Activated naive CD4-positive, alpha-beta T cell treated with anti-CD3 and anti-CD28 coated beads, Interleukin-2, amount 50 U/mL, for 72 hours (primary cell): ENCODE results near the gene CACFD1. TPM values are rescaled to one million over a fixed set of nuclear protein-coding genes. Genes with fewer than 3 reads are reported as not detected.

ENCODE experiments used
- ATAC-seq, 2 donors: fragments of 150-1000 bp; cut with Tn5 transposase; 2 replicates each; pipeline ENCODE4 v1.10.0; 2021; ENCODE audit warnings: mild to moderate bottlenecking in 2 of 2, moderate library complexity in 2 of 2
- DNase-seq, 2 donors: peaks; one replicate each; pipeline ENCODE4 v3.0.0; 2021 to 2022; ENCODE audit warnings: low spot score in 2 of 2
- H3K27ac Mint-ChIP-seq, 2 donors: one replicate each; pipeline ENCODE4 v1.8.0; 2022; ENCODE audit warnings: mild to moderate bottlenecking in 2 of 2, mixed read lengths in 2 of 2
- H3K36me3 Mint-ChIP-seq, 2 donors: one replicate each; pipeline ENCODE4 v1.8.0; 2022; ENCODE audit warnings: mixed read lengths in 2 of 2
- H3K9me3 Mint-ChIP-seq, 2 donors: one replicate each; pipeline ENCODE4 v1.8.0; 2022; ENCODE audit warnings: mixed read lengths in 2 of 2
- total RNA-seq, 2 donors: library from RNA; stranded (reverse); gene quantifications; one replicate each; pipeline ENCODE4 v1.2.3, GENCODE V29; 2022

Gene CACFD1
- total RNA-seq, 2 donors from 2014 or later = 0.37 to 2.3 TPM

DNA sequence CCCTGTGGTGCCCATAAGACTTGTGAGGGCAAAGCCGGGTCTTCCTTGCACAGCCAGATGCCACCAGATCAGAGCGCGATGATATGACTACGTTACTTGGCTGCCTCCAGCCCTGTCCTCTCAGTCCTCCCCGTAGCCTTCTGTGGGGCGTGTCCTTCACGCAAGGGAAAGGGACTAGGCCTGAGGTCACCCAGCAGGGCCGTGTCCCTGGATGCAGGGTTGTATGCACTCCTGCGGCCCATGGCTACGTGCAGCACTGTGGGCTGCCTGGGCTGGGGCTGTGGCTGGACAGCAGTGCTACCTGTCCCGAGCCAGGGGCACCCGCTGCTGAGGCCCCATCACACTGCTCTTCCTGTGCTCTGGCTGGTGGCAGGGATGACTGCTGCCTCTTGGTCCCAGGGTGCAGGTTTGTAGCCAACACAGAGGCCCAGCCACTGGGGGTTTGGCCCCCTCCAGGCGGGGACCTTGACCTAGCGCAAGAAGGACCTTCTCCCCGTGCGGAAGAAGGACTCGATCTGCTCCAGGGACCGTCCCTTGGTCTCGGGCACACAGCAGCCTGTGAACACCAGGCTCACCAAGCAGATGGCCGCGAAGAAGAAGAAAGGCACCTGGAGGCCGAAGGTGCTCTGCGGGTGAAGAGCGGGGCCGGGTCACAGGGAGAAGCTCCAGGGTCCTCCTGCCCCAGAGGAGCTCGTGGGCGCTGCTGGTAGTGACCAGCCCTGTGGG lies 11.9 kb downstream of the CACFD1 start:
- no peak for DNase-seq
- no peaks in the 10 kb centered on the region for H3K36me3 Mint-ChIP-seq
- no peak for ATAC-seq
- H3K9me3 Mint-ChIP-seq = no peaks in the 10 kb centered on the region
- no peak overlapping the region for H3K27ac Mint-ChIP-seq

GRCh38 chr9:133472277-133472645 lies 12.5 kb downstream of the CACFD1 start:
- H3K27ac Mint-ChIP-seq = no peak overlapping the region

GRCh38 chr9:133472753-133473378 lies 13.1 kb downstream of the CACFD1 start:
- H3K27ac Mint-ChIP-seq = no peak overlapping the region
- H3K36me3 Mint-ChIP-seq = no peaks in the 10 kb centered on the region
- ATAC-seq = no peak
- H3K9me3 Mint-ChIP-seq = no peaks in the 10 kb centered on the region
- no peak for DNase-seq

More at GRCh38 chr9:133472277-133472645, 12.5 kb downstream of the CACFD1 start:
- no peaks in the 10 kb centered on the region for H3K36me3 Mint-ChIP-seq
- DNase-seq (no peak), ATAC-seq (no peak)
- no peaks in the 10 kb centered on the region for H3K9me3 Mint-ChIP-seq

DNA sequence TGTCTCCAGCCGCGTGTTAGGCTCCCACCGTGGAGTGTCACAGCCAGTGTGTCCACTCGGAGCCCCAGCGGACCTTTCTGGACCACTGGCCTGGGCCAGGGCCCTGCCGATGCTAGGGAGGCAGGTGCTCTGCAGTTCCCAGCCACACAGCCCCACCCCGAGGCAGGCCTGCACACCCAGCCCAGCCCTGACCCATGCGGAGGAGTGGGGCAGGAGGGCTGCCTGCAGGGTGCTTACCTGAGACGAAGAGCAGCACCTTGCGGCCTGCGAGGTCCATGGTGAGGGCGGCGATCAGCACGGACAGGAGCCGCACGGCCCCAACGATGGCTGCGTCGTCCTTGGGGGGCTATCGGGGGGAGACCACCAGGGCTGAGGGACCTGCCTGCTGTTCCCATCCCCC lies 14.0 kb downstream of the CACFD1 start:
- Mint-ChIP-seq H3K9me3 (no peaks in the 10 kb centered on the region), H3K27ac (no peak overlapping the region), H3K36me3 (no peaks in the 10 kb centered on the region)
- ATAC-seq (no peak), DNase-seq (no peak)

DNA sequence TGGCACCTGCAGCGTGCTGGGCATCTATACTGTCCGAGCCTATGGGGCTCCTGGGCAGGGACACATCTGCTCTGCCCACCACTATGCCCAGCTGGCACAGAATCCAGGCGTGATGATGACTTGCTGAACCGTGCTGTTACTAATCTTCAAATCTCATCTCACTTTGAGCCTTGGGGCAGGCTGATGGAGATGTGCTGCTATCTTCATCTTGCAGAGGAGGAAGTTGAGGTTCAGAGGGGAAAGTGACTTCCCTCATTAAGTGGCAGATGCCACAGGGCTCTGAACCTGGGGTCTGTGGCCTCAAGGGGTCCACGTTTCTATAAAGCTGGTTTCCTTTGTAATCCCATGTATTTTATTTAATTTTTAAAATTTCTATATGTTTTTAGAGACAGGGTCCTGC lies 14.4 kb downstream of the CACFD1 start:
- DNase-seq = no peak
- Mint-ChIP-seq H3K36me3 (no peaks in the 10 kb centered on the region), H3K27ac (no peak overlapping the region), H3K9me3 (no peaks in the 10 kb centered on the region)
- no peak for ATAC-seq

DNA sequence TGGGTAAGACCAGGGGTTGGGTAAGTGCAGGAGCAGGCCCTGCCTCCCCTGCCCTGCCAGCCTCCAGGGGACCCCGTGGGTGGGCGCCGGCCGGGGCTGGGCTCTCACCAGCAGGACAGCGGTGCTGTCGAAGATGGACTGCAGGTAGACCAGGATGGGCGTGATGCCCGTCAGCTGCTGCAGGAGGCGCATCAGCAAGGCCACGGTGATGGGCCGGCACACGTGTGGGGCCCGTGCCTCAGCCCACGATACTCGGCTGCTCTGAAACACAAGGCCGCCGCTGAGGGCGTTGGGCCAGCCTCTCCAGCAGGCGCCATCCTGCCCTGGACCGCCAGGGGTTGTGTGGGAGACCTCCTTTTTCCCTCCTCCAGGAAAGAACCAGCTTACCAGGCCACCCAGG lies 15.1 kb downstream of the CACFD1 start:
- no peak for DNase-seq
- ATAC-seq = no peak
- no peaks in the 10 kb centered on the region for H3K36me3 Mint-ChIP-seq
- no peak overlapping the region for H3K27ac Mint-ChIP-seq
- no peaks in the 10 kb centered on the region for H3K9me3 Mint-ChIP-seq

DNA sequence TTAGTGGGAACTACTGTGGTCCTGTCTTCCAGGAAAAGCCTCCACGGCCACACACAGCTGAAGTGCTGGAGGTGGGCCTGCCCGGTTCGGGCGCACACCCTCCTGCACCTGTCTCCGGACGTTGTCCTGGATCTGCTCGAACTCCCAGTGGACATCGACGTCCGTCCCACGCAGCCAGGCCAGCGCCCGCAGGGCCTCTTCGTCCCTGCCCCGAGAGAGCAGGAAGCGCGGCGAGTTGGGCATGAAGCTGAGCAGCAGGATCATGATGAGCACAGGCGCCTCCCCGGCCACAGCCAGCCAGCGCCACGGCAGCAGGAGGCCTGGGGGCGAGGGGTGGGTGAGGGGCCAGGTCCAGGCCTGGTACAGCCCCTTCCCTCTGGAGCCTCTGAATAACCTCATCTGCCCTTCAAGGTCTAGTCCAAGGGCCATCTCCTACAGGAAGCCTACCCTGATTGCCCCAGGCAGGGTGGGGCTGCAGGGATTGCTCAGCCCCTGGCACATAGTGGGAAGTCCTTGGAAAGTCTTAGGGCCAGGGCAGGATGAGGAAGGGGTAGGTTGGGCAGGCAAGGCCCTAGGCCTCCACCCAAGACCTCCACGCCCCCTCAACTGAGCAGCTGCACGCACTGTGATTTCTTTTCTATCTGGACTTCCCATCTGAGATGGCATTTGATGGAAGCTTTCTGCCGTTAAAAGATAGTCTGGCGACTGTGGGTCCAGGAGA lies 15.7 kb downstream of the CACFD1 start:
- no peak overlapping the region for H3K27ac Mint-ChIP-seq
- no peaks in the 10 kb centered on the region for H3K9me3 Mint-ChIP-seq
- no peak for DNase-seq
- ATAC-seq = no peak
- H3K36me3 Mint-ChIP-seq = no peaks in the 10 kb centered on the region

DNA sequence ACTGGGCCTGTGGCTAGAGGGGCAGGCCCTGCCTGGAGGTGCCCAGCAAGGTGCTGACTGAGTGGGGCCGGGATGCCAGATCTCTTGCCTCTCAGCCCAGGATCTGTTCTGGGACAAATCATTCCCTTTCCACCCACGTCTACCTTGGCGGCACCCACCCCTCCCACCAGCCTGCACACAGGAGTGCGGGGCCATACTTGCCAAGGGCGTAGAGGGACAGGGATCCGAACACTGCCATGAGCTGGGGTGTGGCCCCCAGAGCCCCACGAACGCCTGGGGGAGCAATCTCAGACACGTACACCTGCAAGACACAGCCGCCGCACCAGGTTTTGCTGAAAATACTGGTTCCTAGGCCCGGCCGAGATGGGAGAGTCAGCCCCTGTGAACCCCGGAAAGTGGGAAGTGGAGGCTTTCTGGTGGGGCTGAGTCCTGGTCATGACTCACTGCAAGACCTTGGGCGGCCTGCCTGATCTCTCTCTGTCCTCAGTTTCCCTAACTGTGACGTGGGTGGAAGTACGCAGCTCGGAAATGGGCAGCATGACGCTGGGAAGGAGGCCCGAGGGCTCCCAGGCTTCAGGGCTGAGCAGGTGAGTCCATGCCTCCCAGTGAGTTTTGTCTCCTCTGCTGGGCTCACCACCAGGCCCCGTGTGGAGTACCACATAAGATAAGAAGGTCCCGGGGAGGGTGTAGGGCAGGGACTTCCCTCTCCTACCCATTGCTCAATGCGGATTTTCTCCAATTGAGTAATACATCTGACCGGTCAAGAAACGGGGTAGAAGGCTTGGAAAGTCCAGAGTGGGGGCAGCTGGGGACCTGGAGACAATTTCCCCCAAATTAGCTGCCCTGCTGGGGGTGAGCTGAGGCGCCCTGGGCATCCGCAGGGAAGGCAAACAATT lies 16.5 kb downstream of the CACFD1 start:
- Mint-ChIP-seq H3K36me3 (no peaks in the 10 kb centered on the region), H3K9me3 (no peaks in the 10 kb centered on the region), H3K27ac (no peak overlapping the region)
- no peak for DNase-seq
- ATAC-seq = no peak

DNA sequence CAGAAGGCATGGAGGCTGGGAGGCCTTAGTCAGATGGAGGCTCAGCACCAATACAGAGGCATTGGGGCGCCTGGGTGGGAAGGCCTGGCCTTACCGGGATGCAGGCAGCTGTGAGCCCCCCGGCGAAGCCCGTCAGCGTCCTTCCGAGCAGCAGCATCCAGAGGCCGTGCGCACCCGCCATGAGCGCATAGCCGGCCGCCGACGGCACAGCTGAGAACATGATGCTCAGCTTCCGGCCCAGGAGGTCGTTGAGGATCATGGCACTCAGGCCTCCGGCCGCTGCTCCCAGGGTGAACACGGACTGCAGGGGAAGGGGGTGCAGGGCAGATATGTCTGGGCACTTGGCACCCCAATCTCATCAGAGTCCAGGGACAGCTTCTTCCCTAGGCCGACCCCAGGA lies 17.2 kb downstream of the CACFD1 start:
- Mint-ChIP-seq H3K27ac (no peak overlapping the region), H3K36me3 (no peaks in the 10 kb centered on the region), H3K9me3 (no peaks in the 10 kb centered on the region)
- no peak for DNase-seq
- no peak for ATAC-seq

DNA sequence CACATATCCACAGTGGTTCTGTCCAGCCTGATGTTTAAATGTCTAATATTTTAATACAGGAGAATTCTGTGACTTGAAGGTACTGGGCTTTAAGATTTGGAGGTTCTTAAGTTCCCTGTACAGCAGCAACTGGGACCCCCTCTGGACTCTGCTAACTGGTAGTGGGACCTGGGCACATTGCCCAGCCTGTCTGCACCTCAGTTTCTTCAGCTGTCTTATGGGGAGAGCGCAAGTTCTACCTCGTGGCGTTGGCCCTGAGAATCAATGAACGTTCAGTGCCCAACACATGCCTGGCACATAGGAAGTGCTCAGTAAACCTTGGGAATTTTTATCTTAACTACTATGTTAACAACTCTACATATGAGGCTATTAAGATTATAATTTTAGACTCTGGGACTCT lies 17.7 kb downstream of the CACFD1 start:
- Mint-ChIP-seq H3K27ac (no peak overlapping the region), H3K9me3 (no peaks in the 10 kb centered on the region), H3K36me3 (no peaks in the 10 kb centered on the region)
- no peak for DNase-seq
- ATAC-seq = no peak

- no peaks in the 10 kb centered on the region for H3K36me3 Mint-ChIP-seq
- no peak overlapping the region for H3K27ac Mint-ChIP-seq
- H3K9me3 Mint-ChIP-seq = no peaks in the 10 kb centered on the region
- no peak for DNase-seq
- ATAC-seq = peak in 1 of 2 donors; percentile 2
These were observed 18.4 kb downstream of the CACFD1 start for GRCh38 chr9:133477992-133478850.

- DNase-seq (peak; percentile 85), ATAC-seq (peak; percentile 99 to 100)
- Mint-ChIP-seq H3K9me3 (no peaks in the 10 kb centered on the region), H3K27ac (no peak within 1 kb of the TSS), H3K36me3 (no peaks in the 10 kb centered on the region)
These were observed 19.3 kb downstream of the CACFD1 start, which contains the start of gene SLC2A6 for GRCh38 chr9:133478851-133479711. SLC2A6 (minus strand) TSS chr9:133479099; CDS start chr9:133479059, 40 bp downstream.

- no peak overlapping the region for H3K27ac Mint-ChIP-seq
- DNase-seq = no peak
- ATAC-seq = no peak
- no peaks in the 10 kb centered on the region for H3K9me3 Mint-ChIP-seq
- no peaks in the 10 kb centered on the region for H3K36me3 Mint-ChIP-seq
These were observed 23.8 kb downstream of the CACFD1 start for GRCh38 chr9:133483611-133484010.

DNA sequence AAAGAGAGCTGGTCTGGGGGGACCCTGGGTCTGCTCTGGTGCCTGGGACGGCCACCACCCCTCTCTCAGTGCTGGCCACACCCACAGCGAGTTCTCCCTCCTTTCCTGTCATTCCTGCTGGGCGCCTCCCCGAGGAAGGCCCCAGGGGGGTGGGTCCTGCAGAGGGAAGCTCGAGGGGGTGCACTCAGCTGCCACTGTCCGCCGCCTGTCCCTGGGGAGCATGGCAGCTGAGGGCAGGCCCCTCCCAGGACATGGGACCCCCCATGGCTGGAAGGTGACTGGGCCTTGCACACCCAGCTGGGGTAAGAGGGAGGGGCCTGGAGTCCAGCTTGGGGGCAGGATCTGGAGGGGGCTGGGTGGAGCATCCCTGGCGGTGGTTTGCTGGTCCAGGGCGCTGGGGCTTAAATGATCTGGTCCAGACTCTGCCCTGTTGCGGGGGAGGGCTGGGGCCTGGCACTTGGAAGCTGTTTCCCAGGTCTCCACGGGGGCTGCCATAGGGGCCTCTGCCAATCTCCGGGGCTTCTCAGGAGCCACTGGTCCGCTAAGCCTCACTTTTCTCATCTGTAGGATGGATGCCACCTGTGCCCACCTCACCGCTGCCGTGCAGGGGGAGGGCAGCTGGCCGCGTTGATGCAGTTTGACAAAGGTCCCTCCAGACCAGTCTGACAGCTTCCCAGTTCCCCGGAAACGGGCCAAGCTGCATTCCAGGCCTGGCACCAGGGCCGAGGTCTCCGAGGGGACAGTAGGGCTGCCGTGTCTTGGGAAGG lies 25.1 kb downstream of the CACFD1 start:
- Mint-ChIP-seq H3K27ac (no peak overlapping the region), H3K36me3 (no peaks in the 10 kb centered on the region), H3K9me3 (no peaks in the 10 kb centered on the region)
- DNase-seq = no peak
- no peak for ATAC-seq
